ENCODE data around the gene LYL1.

DNA sequence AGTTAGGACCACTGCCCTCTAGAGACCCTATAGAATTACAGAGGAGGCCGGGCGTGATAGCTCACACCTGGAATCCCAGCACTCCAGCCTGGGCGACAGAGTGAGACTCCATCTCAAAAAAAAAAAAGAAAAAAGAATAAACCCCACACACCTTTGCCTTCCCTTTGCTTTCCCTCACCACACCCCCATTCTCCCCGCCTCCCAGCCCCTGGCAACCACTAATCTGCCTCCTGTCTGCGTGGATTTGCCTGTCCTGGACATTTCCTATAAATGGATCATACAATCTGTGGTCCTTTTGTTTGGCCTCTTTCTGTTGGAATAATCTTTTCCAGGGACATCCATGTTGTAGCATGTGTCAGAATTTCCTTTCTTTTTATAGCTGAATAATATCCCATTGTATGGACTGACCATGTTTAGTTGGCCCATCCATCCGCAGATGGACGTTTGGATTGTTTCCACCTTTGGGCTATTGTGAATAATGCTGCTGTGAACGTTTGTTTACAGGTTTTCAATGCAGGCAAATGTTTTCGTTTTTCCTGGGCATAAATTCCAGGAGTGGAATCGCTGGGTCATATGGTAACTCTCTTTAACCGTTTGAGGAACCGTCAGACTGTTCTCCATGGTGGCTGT lies 30.7 kb upstream of the LYL1 start:
- TF ChIP-seq CTCF (IDR thresholded peaks at IDR 0.05): no peak
- no peak for TF ChIP-seq POLR2A (IDR thresholded peaks at IDR 0.05)

Measured in thyroid gland (tissue), 4 donors.